Inferior parietal cortex (tissue), 1 donor: ENCODE measurements around the gene ZNF408.

ENCODE experiments used
- DNase-seq: peaks from one replicate; pipeline ENCODE4 v3.0.0-alpha.2; 2016; ENCODE audit errors: extremely low spot score

The ZNF408 gene

GRCh38 chr11:46727952-46728658 lies 27.3 kb downstream of the ZNF408 start:
- no peak for DNase-seq

- DNase-seq: no peak
These were observed 27.8 kb downstream of the ZNF408 start for GRCh38 chr11:46728659-46729040.

- no peak for DNase-seq
These were observed 28.5 kb downstream of the ZNF408 start for GRCh38 chr11:46729110-46730027.

GRCh38 chr11:46731545-46731944 lies 30.7 kb downstream of the ZNF408 start:
- no peak for DNase-seq

- DNase-seq: no peak
These were observed 32.4 kb downstream of the ZNF408 start for GRCh38 chr11:46733234-46733633.

- DNase-seq: no peak
These were observed 35.3 kb downstream of the ZNF408 start for GRCh38 chr11:46736146-46736545.

DNA sequence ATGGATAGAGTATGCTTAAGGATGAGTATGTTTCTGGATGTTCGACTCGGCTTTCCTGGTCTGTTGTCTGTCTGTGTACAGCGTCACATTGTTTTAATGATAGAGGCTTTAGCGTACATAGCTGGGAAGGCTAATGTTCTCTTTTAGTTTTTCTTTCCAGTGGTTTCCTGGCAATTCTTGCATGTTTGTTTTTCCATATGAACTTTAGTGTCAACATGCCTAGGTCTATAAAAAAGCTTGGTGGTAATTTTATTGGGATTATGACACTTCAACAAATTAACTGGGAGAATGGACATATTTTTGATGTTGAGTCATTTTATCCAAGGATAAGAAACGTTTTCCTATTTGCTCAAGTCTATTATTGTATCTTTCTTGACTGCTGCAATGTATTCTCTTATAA lies 35.8 kb downstream of the ZNF408 start:
- DNase-seq: no peak

GRCh38 chr11:46737699-46738098 lies 36.9 kb downstream of the ZNF408 start:
- no peak for DNase-seq

DNA sequence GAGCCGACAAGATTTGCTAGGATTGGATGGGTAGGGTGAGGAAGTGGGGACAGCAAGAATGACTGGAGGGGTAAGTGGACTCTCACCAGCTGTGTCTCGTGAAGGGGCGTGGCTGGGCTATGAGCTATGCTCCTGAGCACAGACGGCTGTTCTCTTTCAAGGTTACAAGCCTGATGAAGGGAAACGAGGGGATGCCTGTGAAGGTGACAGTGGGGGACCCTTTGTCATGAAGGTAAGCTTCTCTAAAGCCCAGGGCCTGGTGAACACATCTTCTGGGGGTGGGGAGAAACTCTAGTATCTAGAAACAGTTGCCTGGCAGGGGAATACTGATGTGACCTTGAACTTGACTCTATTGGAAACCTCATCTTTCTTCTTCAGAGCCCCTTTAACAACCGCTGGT lies 38.1 kb downstream of the ZNF408 start:
- no peak for DNase-seq

GRCh38 chr11:46741600-46742484 lies 41.0 kb downstream of the ZNF408 start:
- no peak for DNase-seq

- no peak for DNase-seq
These were observed 42.2 kb downstream of the ZNF408 start for GRCh38 chr11:46743043-46743442.

GRCh38 chr11:46743693-46744339 lies 43.0 kb downstream of the ZNF408 start:
- no peak for DNase-seq

DNA sequence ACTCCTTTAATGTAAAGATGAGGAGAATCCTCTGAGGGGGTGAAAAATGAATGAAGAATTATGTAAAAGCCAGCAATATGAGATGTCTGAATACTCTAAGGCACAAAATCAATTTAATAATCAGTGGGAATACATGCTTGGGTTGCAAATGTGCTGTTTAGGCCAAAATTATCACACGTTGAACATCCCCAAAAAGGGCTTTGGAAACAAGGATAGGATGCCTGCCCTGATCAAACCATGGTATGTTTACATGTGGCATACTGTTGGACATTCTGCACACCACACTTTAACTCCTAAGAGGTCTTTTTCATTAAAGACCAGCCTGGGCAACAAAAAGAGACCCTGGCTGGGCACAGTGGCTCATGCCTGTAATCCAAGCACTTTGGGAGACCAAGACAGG lies 44.5 kb downstream of the ZNF408 start:
- DNase-seq: no peak

DNA sequence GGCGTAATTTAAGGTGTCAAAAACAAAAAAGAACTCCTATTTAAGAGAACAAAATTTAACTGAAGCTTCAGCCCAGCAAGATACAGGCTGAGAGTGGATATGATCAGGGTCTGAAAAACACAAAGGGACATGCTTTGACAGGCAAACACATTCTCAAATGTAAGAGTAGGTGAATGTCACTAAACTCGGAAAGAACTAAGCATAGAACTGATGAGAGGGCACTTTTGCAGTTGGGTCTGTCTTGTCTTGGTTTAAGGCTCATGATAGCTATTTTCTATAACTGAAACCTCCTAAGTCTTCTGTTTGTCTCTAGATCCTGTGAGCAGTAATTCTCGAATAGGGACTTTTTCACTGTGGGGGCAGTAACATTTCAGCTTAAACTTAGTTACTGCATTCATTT lies 45.2 kb downstream of the ZNF408 start:
- DNase-seq: no peak

- DNase-seq: no peak
These were observed 46.3 kb downstream of the ZNF408 start for GRCh38 chr11:46747150-46747549.
